Epithelial cell of alveolus of lung (primary cell): ENCODE data around the gene IL12A. TPM values are rescaled to one million over a fixed set of nuclear protein-coding genes. Genes with fewer than 3 reads are reported as not detected.

Experiments used
- total RNA-seq: library from RNA; depleted of rRNA; stranded (reverse); fragments of >200 nt; gene quantifications from 2 replicates; pipeline ENCODE4 v1.2.1, GENCODE V29; 2015

The IL12A gene
- 4.4 and 6.9 TPM in 2 replicates for total RNA-seq

DNA sequence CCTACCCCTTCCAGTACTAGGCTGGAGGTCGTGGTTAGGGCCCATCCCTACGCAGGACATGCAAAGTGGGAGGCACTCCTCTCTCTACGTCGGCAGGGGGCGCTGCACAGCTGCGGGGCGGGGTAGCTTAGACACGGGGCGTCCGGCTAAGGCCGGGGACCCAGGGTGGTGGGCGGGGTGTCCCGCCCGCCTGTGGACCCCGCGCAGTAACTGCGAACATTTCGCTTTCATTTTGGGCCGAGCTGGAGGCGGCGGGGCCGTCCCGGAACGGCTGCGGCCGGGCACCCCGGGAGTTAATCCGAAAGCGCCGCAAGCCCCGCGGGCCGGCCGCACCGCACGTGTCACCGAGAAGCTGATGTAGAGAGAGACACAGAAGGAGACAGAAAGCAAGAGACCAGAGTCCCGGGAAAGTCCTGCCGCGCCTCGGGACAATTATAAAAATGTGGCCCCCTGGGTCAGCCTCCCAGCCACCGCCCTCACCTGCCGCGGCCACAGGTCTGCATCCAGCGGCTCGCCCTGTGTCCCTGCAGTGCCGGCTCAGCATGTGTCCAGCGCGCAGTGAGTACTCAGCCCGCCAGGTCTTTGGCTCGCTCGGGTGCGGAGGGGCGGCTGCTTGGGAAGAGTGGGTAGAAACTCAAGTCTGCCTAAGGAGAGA, at the start of gene IL12A:
TSS of gene IL12A (plus strand) at position 219 of the 655 bp plus-strand sequence.

Other genes with a start within 250 kb of the IL12A start
- gene SCHIP1, start 149.0 kb upstream of the IL12A start, total RNA-seq: 5.2 and 16.1 TPM in 2 replicates
- gene C3orf80, start 236.6 kb downstream of the IL12A start, total RNA-seq: 0.91 TPM in 1 of 2 replicates, not detected in the other